K562 (cell line): ENCODE data around the gene SNRPF. TPM values are rescaled to one million over a fixed set of nuclear protein-coding genes. Genes with fewer than 3 reads are reported as not detected.

Source experiments
- ATAC-seq: fragments of 200-7000 bp; cut with Tn5 transposase; 3 replicates; pipeline ENCODE4 v1.9.1; 2020; ENCODE audit warnings: moderate library complexity
- BruUV-seq: library from RNA; stranded (reverse); fragments of 400-500 nt; replicated peaks from 2 replicates; lab custom pipeline; 2021; lab: Mats Ljungman, UMichigan
- CTCF ChIA-PET: fragments of 300-600 bp; formaldehyde crosslinking; extraction: SDS; loops from one replicate; lab custom pipeline; 2021; ENCODE audit warnings: low intra/inter-chr PET ratio; lab: Yijun Ruan, JAX
- POLR2A ChIA-PET: fragments of 300-600, 350-650 bp; sonication (Branson Sonifier 250); formaldehyde crosslinking; extraction: SDS; loops from one replicate; lab custom pipeline; 2021; ENCODE audit warnings: antibody characterized with exemption, inconsistent platforms; lab: Yijun Ruan, JAX
- DNase-seq, 4 experiments: peaks; one replicate each; pipeline versions ENCODE4 v3.0.0 to v3.0.0-alpha.2; 2011 to 2018; ENCODE audit warnings: low spot score in 3 of 4, mixed read lengths in 3 of 4; ENCODE audit errors: extremely low read depth in 1 of 4
- FAIRE-seq: peaks from 2 replicates; lab custom pipeline; 2011; peaks lifted over from hg19 to GRCh38; lab: Jason Lieb, UNC
- H2AFZ ChIP-seq: 2 replicates; pipeline ENCODE4 v1.6.0; 2011; ENCODE audit warnings: low read depth, low read length, control low read depth, inconsistent platforms
- H3K27ac ChIP-seq: fragments of 200-600 bp; 3 replicates; pipeline ENCODE4 v1.8.0; 2011; ENCODE audit warnings: low read depth, mild to moderate bottlenecking, control low read depth, inconsistent platforms, low read length, moderate library complexity, mixed read lengths; ENCODE audit errors: extremely low read depth
- H3K27me3 ChIP-seq, 2 experiments: fragments of 300-600 bp in 1 of 2; 2 replicates in 1 of 2; 3 replicates in 1 of 2; pipeline versions ENCODE4 v1.6.0 to v1.8.0; 2011; ENCODE audit warnings: inconsistent platforms in 2 of 2, low read length in 2 of 2, mild to moderate bottlenecking in 1 of 2, mixed read lengths in 1 of 2, moderate library complexity in 1 of 2; ENCODE audit not compliant: control insufficient read depth in 2 of 2, insufficient read depth in 2 of 2
- H3K36me3 ChIP-seq: fragments of 300-600 bp; 3 replicates; pipeline ENCODE4 v1.8.0; 2011; ENCODE audit warnings: mild to moderate bottlenecking, low read length, inconsistent platforms; ENCODE audit not compliant: control insufficient read depth, insufficient read depth
- H3K4me1 ChIP-seq, 2 experiments: fragments of 200-600 bp in 1 of 2; replicated peaks in 1 of 2; 2 replicates in 1 of 2; 3 replicates in 1 of 2; pipeline versions ENCODE4 v1.5.1 to v1.8.0; 2011; ENCODE audit warnings: inconsistent platforms in 2 of 2, low read length in 2 of 2, mild to moderate bottlenecking in 1 of 2, mixed read lengths in 1 of 2, moderate library complexity in 1 of 2; ENCODE audit not compliant: control insufficient read depth in 2 of 2, insufficient read depth in 2 of 2
- H3K4me2 ChIP-seq: 2 replicates; pipeline ENCODE4 v1.6.1; 2011; ENCODE audit warnings: low read length, control low read depth, inconsistent platforms, mixed read lengths; ENCODE audit not compliant: insufficient read depth
- H3K4me3 ChIP-seq: fragments of 200-600 bp; sonication (generic), shearing (Covaris generic); 2 replicates; pipeline ENCODE4 v1.5.1; 2016; ENCODE audit warnings: control low read depth, inconsistent platforms
- H3K79me2 ChIP-seq: fragments of 200-600 bp; 3 replicates; pipeline ENCODE4 v1.8.0; 2011; ENCODE audit warnings: low read length, inconsistent platforms; ENCODE audit not compliant: control insufficient read depth, insufficient read depth
- H3K9ac ChIP-seq, 2 experiments: 2 replicates each; pipeline versions ENCODE4 v1.6.0 to v1.6.1; 2011; ENCODE audit warnings: low read depth in 2 of 2, low read length in 2 of 2, control low read depth in 1 of 2, inconsistent platforms in 1 of 2, mild to moderate bottlenecking in 1 of 2, mixed read lengths in 1 of 2; ENCODE audit not compliant: insufficient read depth in 1 of 2
- H3K9me1 ChIP-seq: one replicate; pipeline ENCODE4 v1.6.0; 2011; ENCODE audit warnings: inconsistent platforms, mild to moderate bottlenecking, low read length, moderate library complexity; ENCODE audit not compliant: control insufficient read depth, insufficient read depth
- H3K9me3 ChIP-seq: replicated peaks from 2 replicates; pipeline ENCODE4 v1.5.1; 2011; ENCODE audit warnings: low read depth, low read length, inconsistent platforms; ENCODE audit not compliant: control insufficient read depth, insufficient read depth
- H4K20me1 ChIP-seq: replicated peaks from 2 replicates; pipeline ENCODE4 v1.6.1; 2011; ENCODE audit warnings: low read length, inconsistent platforms, mixed read lengths; ENCODE audit not compliant: control insufficient read depth, insufficient read depth
- ATF1 ChIP-seq, 2 experiments: fragments of 450-650 bp in 1 of 2; IDR thresholded peaks; 2 replicates each; pipeline ENCODE4 v1.6.1; 2016; ENCODE audit warnings: missing compliant biosample characterization in 1 of 2, missing genetic modification characterization in 1 of 2
- BRD9 ChIP-seq: fragments of 450-650 bp; IDR thresholded peaks from 2 replicates; pipeline ENCODE4 v1.6.1; 2018; ENCODE audit warnings: low read depth; ENCODE audit not compliant: partially characterized antibody
- CC2D1A ChIP-seq: fragments of 450-650 bp; IDR thresholded peaks from 2 replicates; pipeline ENCODE4 v1.6.1; 2017; ENCODE audit warnings: mild to moderate bottlenecking
- E4F1 ChIP-seq: fragments of 250-450 bp; sonication (Bioruptor Pico); IDR thresholded peaks from 2 replicates; pipeline ENCODE4 v1.5.0; 2021; ENCODE audit warnings: mild to moderate bottlenecking, borderline replicate concordance
- ETV6 ChIP-seq, 3 experiments: fragments of 150-350 bp in 1 of 3; sonication (generic) in 1 of 3; formaldehyde crosslinking in 1 of 3; IDR thresholded peaks; 2 replicates each; pipeline versions ENCODE4 v1.6.1 to v1.8.0; 2014 to 2022; ENCODE audit warnings: borderline replicate concordance in 2 of 3, low read depth in 2 of 3, antibody characterized with exemption in 1 of 3, low read length in 1 of 3, mild to moderate bottlenecking in 1 of 3, missing genetic modification reagents in 1 of 3
- IRF9 ChIP-seq: fragments of 450-650 bp; IDR thresholded peaks from 2 replicates; pipeline ENCODE4 v1.6.1; 2016; ENCODE audit warnings: missing biosample characterization, missing genetic modification characterization
- KLF16 ChIP-seq: IDR thresholded peaks from 2 replicates; pipeline ENCODE4 v1.6.1; 2016; ENCODE audit warnings: antibody characterized with exemption
- MEIS2 ChIP-seq: fragments of 450-650 bp; IDR thresholded peaks from 2 replicates; pipeline ENCODE4 v1.6.1; 2014; ENCODE audit warnings: mild to moderate bottlenecking; ENCODE audit not compliant: partially characterized antibody
- NR1H2 ChIP-seq: sonication (generic); formaldehyde crosslinking; IDR thresholded peaks from 2 replicates; pipeline ENCODE4 v1.4.0; 2020; ENCODE audit warnings: mild to moderate bottlenecking, missing genetic modification reagents
- PBX2 ChIP-seq, 2 experiments: IDR thresholded peaks in 1 of 2; conservative IDR thresholded peaks in 1 of 2; 2 replicates each; pipeline ENCODE4 v1.6.1; 2016; ENCODE audit warnings: low read depth in 2 of 2, mild to moderate bottlenecking in 1 of 2, missing compliant biosample characterization in 1 of 2, missing genetic modification characterization in 1 of 2, moderate library complexity in 1 of 2
- PHF20 ChIP-seq: fragments of 450-650 bp; IDR thresholded peaks from 2 replicates; pipeline ENCODE4 v1.6.1; 2018; ENCODE audit not compliant: partially characterized antibody
- RFX1 ChIP-seq: fragments of 450-650 bp; IDR thresholded peaks from 2 replicates; pipeline ENCODE4 v1.6.1; 2016; ENCODE audit warnings: mild to moderate bottlenecking, moderate library complexity
- SMAD1 ChIP-seq: fragments of 150-350 bp; IDR thresholded peaks from 2 replicates; pipeline ENCODE4 v1.6.1; 2014; ENCODE audit warnings: low read length, low read depth; ENCODE audit not compliant: partially characterized antibody
- WGBS: fragments of 100-300 bp; shearing (Covaris generic); methylation state at CpG from one replicate; pipeline ENCODE4 v1.1.6; 2016; ENCODE audit warnings: low coverage, mixed read lengths; ENCODE audit not compliant: insufficient coverage; ENCODE audit errors: missing lambda C conversion rate; 5-methylcytosine and 5-hydroxymethylcytosine counted together
- in situ Hi-C: fragments of 300-500 bp; cut with MboI; formaldehyde crosslinking; loops from 4 replicates; pipeline ENCODE4 v1.15.0; 2018; ENCODE audit warnings: inconsistent platforms, mixed read lengths
- intact Hi-C: fragments of 100-400 bp; cut with micrococcal nuclease; formaldehyde crosslinking; loops from 2 replicates; pipeline ENCODE4 v1.14.2; 2022
- polyA plus RNA-seq, 8 experiments: library from polyadenylated mRNA; depleted of rRNA in 4 of 8; stranded (reverse) in 5 of 8; unstranded in 3 of 8; fragments of >200 nt; fragmentation: Nextera tagmentation in 2 of 8; fragmentation: Illumina TruSeq in 1 of 8; extraction: Ambion mirVana in 2 of 8; extraction: Trizol in 1 of 8; gene quantifications; 2 replicates each; pipeline versions ENCODE4 v1.2.1 to v1.2.3, GENCODE V29; 2011 to 2014; ENCODE audit warnings: inconsistent platforms in 1 of 8, missing spikeins in 1 of 8
- total RNA-seq, 7 experiments: library from RNA; depleted of rRNA in 6 of 7; stranded (reverse); fragments of >200 nt in 6 of 7; fragmentation: Illumina TruSeq in 2 of 7; extraction: Trizol in 2 of 7; gene quantifications; 2 replicates each; pipeline versions ENCODE4 v1.2.1 to v1.2.3, GENCODE V29; 2011 to 2021; ENCODE audit warnings: low replicate concordance in 1 of 7

Gene SNRPF
- total and polyA plus RNA-seq, 9 of the 15 experiments (the other 6 are each of a cell fraction or from before 2014, with no cell fraction given) = 37.9 to 205 (median 93.6) TPM

GRCh38 chr12:95838125-95838524, 20.6 kb upstream of the SNRPF start:
- no TSS peak for BruUV-seq
- H3K9me1 ChIP-seq = no peaks in the 10 kb centered on the region
- H3K27ac ChIP-seq = no peak overlapping the region
- H3K4me1 ChIP-seq = no peaks in the 10 kb centered on the region
- no peaks in the 10 kb centered on the region for H3K9me3 ChIP-seq
- H4K20me1 ChIP-seq = no peaks in the 10 kb centered on the region
- no peak for ATAC-seq
- no peaks in the 10 kb centered on the region for H3K36me3 ChIP-seq
- H3K79me2 ChIP-seq = no peaks in the 10 kb centered on the region
- H3K4me2 ChIP-seq = no peak overlapping the region
- H3K9ac ChIP-seq = no peak overlapping the region
- no peak overlapping the region for H2AFZ ChIP-seq
- ChIA-PET CTCF (no interaction called here), POLR2A (interaction anchor here (0.6 kb wide), 1 partner anchor 203 kb away, joined by 3 read pairs; no protein-coding TSS in a partner anchor)
- intact Hi-C loops = no loop called here
- DNase-seq = no peak
- peaks cover 2 to 14% of the 10 kb centered on the region in 2 experiments; a peak in 4 of 5 replicates for H3K27me3 ChIP-seq
- in situ Hi-C loops = no loop called here
- FAIRE-seq = no peak
- no peak for TF ChIP-seq NR1H2 (CRISPR knock-in tag)
- no peak for TF ChIP-seq KLF16
- no peak for TF ChIP-seq ETV6 (IDR thresholded peaks at IDR 0.05; ENCODE audit: borderline replicate concordance in 1 of 2, low read depth in 2 of 2, low read length in 1 of 2)
- no peak for TF ChIP-seq ETV6 (CRISPR knock-in tag; IDR thresholded peaks at IDR 0.05; ENCODE audit: borderline replicate concordance)
- no peak for TF ChIP-seq E4F1 (CRISPR knock-in tag)
- TF ChIP-seq SMAD1 = no peak
- no peak for TF ChIP-seq CC2D1A
- no peak for TF ChIP-seq ATF1 (CRISPR knock-in tag; IDR thresholded peaks at IDR 0.05)
- no peak for TF ChIP-seq ATF1 (tag; IDR thresholded peaks at IDR 0.05)
- no peak for TF ChIP-seq BRD9
- no peak for TF ChIP-seq RFX1
- TF ChIP-seq MEIS2 = no peak
- TF ChIP-seq PHF20 = no peak
- TF ChIP-seq IRF9 (tag) = no peak
- TF ChIP-seq PBX2 (CRISPR knock-in tag; IDR thresholded peaks at IDR 0.05; ENCODE audit: low read depth) = no peak
- no peak for TF ChIP-seq PBX2 (tag; conservative IDR thresholded peaks at IDR 0.05; ENCODE audit: low read depth)
- H3K4me3 ChIP-seq = no peak overlapping the region
- WGBS = 1% methylated on average over 11 of the region's 11 CpGs
